SK-N-MC (cell line): ENCODE results near the gene P2RY2.

ENCODE experiments used
- EZH2 ChIP-seq: fragments of 200-600 bp; sonication (generic); IDR thresholded peaks from one replicate; pipeline ENCODE4 v1.6.1; 2017; ENCODE audit warnings: antibody characterized with exemption
- POLR2AphosphoS5 ChIP-seq: IDR thresholded peaks from 2 replicates; pipeline ENCODE4 v1.6.1; 2012; ENCODE audit warnings: mild to moderate bottlenecking, low read depth, low read length, borderline replicate concordance

DNA sequence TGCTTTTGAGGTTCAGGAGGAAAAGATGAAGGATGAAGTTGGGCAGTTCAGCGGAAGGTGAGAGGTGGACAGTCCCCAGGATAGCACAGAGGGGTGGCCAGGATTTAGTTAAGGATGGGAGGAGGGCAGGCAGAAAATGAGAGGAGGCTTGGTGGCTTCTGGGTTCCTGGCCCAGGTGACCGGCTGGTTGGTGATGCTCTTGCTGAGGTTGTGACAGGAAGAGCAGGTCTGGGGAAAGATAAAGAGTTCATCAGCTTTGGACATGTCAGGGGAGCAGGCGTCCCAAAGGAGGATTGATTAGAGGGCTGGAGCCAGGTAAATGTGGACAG is 27.6 kb upstream of the P2RY2 start:
- no peak for TF ChIP-seq EZH2
- no peak for TF ChIP-seq POLR2AphosphoS5
